Neuronal stem cell (in vitro differentiated cells): ENCODE results near the gene MARK3.

ENCODE experiments used
- DNase-seq: peaks from one replicate; pipeline ENCODE4 v3.0.0-alpha.2; 2013; ENCODE audit warnings: low spot score
- H2AFZ ChIP-seq: one replicate; pipeline ENCODE4 v1.6.1; 2013; ENCODE audit warnings: mild to moderate bottlenecking, low read length, inconsistent platforms
- H2AK5ac ChIP-seq: 2 replicates; pipeline ENCODE4 v1.6.1; 2013; ENCODE audit warnings: low read depth, mild to moderate bottlenecking, inconsistent platforms, low read length, moderate library complexity, mixed read lengths
- H2BK120ac ChIP-seq: 2 replicates; pipeline ENCODE4 v1.6.1; 2013; ENCODE audit warnings: low read depth, mild to moderate bottlenecking, inconsistent platforms, low read length, moderate library complexity, mixed read lengths
- H2BK12ac ChIP-seq: one replicate; pipeline ENCODE4 v1.6.1; 2013; ENCODE audit warnings: low read length, inconsistent platforms
- H2BK15ac ChIP-seq: 2 replicates; pipeline ENCODE4 v1.6.1; 2013; ENCODE audit warnings: mild to moderate bottlenecking, low read length, inconsistent platforms, mixed read lengths
- H2BK5ac ChIP-seq: one replicate; pipeline ENCODE4 v1.6.1; 2013; ENCODE audit warnings: inconsistent platforms, mild to moderate bottlenecking, low read length, moderate library complexity
- H3K14ac ChIP-seq: one replicate; pipeline ENCODE4 v1.6.1; 2013; ENCODE audit warnings: low read length, inconsistent platforms
- H3K18ac ChIP-seq: 2 replicates; pipeline ENCODE4 v1.6.1; 2013; ENCODE audit warnings: low read length, inconsistent platforms
- H3K23ac ChIP-seq: 2 replicates; pipeline ENCODE4 v1.6.1; 2013; ENCODE audit warnings: low read depth, mild to moderate bottlenecking, mixed read lengths, low read length, inconsistent platforms; ENCODE audit not compliant: poor library complexity
- H3K27ac ChIP-seq: replicated peaks from 3 replicates; pipeline ENCODE4 v1.5.1; 2013; ENCODE audit warnings: low read length, inconsistent platforms
- H3K27me3 ChIP-seq, 3 experiments: 2 replicates each; pipeline ENCODE4 v1.6.1; 2013; ENCODE audit warnings: low read length in 3 of 3, mild to moderate bottlenecking in 2 of 3, inconsistent platforms in 1 of 3, low read depth in 1 of 3, mixed read lengths in 1 of 3, moderate library complexity in 1 of 3; ENCODE audit not compliant: control insufficient read depth in 3 of 3, insufficient read depth in 3 of 3
- H3K36me3 ChIP-seq, 2 donors: replicated peaks in 1 of 2; 2 replicates each; pipeline ENCODE4 v1.6.1; 2013; ENCODE audit warnings: low read length in 2 of 2; ENCODE audit not compliant: control insufficient read depth in 2 of 2, insufficient read depth in 2 of 2
- H3K4ac ChIP-seq: 2 replicates; pipeline ENCODE4 v1.6.1; 2013; ENCODE audit warnings: inconsistent platforms, mild to moderate bottlenecking, low read length, moderate library complexity
- H3K4me1 ChIP-seq, 2 donors: 1 replicate in 1 of 2; 2 replicates in 1 of 2; pipeline ENCODE4 v1.6.1; 2013; ENCODE audit warnings: low read length in 2 of 2, low read depth in 1 of 2; ENCODE audit not compliant: control insufficient read depth in 2 of 2, insufficient read depth in 1 of 2
- H3K4me2 ChIP-seq: one replicate; pipeline ENCODE4 v1.6.1; 2013; ENCODE audit warnings: mild to moderate bottlenecking, low read length, inconsistent platforms; ENCODE audit not compliant: insufficient read depth, poor library complexity, severe bottlenecking
- H3K4me3 ChIP-seq, 2 donors: 2 replicates each; pipeline ENCODE4 v1.5.1; 2013; ENCODE audit warnings: low read length in 2 of 2, mild to moderate bottlenecking in 2 of 2, inconsistent platforms in 1 of 2, moderate library complexity in 1 of 2
- H3K79me1 ChIP-seq: one replicate; pipeline ENCODE4 v1.6.1; 2013; ENCODE audit warnings: low read depth, mild to moderate bottlenecking, inconsistent platforms, low read length, moderate library complexity
- H3K9ac ChIP-seq: one replicate; pipeline ENCODE4 v1.6.1; 2013; ENCODE audit warnings: mild to moderate bottlenecking, low read depth, low read length, inconsistent platforms; ENCODE audit not compliant: poor library complexity
- H3K9me3 ChIP-seq, 2 donors: replicated peaks in 1 of 2; 2 replicates each; pipeline versions ENCODE3 to v1.6.1; 2013; ENCODE audit warnings: low read length in 2 of 2, mild to moderate bottlenecking in 2 of 2, inconsistent platforms in 1 of 2, low read depth in 1 of 2, mixed read lengths in 1 of 2, moderate library complexity in 1 of 2; ENCODE audit not compliant: control insufficient read depth in 2 of 2, insufficient read depth in 1 of 2
- H4K8ac ChIP-seq: one replicate; pipeline ENCODE4 v1.6.1; 2013; ENCODE audit warnings: low read depth, mild to moderate bottlenecking, inconsistent platforms, low read length, moderate library complexity
- H4K91ac ChIP-seq: one replicate; pipeline ENCODE4 v1.6.1; 2013; ENCODE audit warnings: low read length, low read depth, mild to moderate bottlenecking, inconsistent platforms; ENCODE audit not compliant: poor library complexity
- WGBS, 2 donors: extraction: QIAGEN DNeasy Blood & Tissue Kit; methylation state at CpG; one replicate each; pipeline ENCODE4 v1.1.7; 2013; ENCODE audit warnings: missing lambda C conversion rate in 2 of 2, mixed read lengths in 1 of 2; ENCODE audit not compliant: insufficient read length in 2 of 2, insufficient replicate concordance in 1 of 2; ENCODE audit errors: extremely low coverage in 2 of 2; 5-methylcytosine and 5-hydroxymethylcytosine counted together

Gene MARK3

DNA sequence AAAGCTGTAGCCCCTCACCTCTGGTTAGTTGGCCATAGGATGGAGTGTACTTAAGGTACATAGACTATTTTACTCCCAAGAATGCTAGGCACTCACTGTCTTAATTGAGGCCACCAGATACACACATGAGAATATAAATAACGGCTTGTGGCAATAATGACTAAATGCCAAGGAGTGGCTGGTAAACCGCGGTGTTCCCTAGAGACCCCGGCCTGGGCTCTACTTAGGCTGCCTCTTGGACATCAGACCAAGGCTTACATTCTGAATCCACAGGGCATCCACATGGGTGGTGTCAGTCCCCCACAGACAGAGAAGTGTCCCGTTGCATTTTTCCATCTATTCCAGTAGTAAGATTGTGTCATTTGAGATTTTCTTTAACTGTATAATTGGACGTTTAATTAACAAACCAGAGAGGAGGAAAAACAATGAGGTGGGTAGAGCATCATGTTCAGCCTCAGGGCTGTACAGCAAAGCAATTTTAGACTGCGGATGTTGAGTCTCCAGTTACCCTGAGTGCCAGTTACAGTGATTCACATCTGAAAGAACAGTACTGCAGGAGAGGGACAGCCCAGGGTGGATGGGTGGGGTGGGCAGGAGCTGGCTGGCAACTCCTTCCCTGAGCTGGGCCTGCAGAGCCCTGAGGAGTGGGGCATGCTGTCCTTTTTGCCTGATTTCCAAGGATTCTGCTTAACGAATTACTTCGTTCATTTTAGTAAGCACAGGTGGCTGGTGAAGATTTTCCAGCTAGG is 116.9 kb downstream of the MARK3 start:
- peaks cover 0 to 2% (median 0%) of the 10 kb centered on the region in 3 experiments for H3K27me3 ChIP-seq
- H2BK12ac ChIP-seq: no peak overlapping the region
- H2BK15ac ChIP-seq: no peak overlapping the region
- no peak overlapping the region for H3K14ac ChIP-seq
- no peak overlapping the region for H3K27ac ChIP-seq
- H3K4me2 ChIP-seq: no peak overlapping the region
- H3K79me1 ChIP-seq: peaks cover 5% of the 10 kb centered on the region
- H4K91ac ChIP-seq: no peak overlapping the region
- no peak overlapping the region for H2AK5ac ChIP-seq
- DNase-seq: no peak
- no peak overlapping the region for H4K8ac ChIP-seq
- no peak overlapping the region for H2AFZ ChIP-seq
- H3K4ac ChIP-seq: no peak overlapping the region
- H3K18ac ChIP-seq: no peak overlapping the region
- H3K4me3 ChIP-seq: no peak overlapping the region
- peaks cover 41 to 91% of the 10 kb centered on the region in 2 donors for H3K36me3 ChIP-seq
- peaks cover 0 to 7% of the 10 kb centered on the region in 2 donors for H3K4me1 ChIP-seq
- H3K23ac ChIP-seq: no peak overlapping the region
- no peaks in the 10 kb centered on the region for H3K9me3 ChIP-seq
- H2BK5ac ChIP-seq: no peak overlapping the region
- peak overlapping the region; percentile 22 for H3K9ac ChIP-seq
- no peak overlapping the region for H2BK120ac ChIP-seq
- WGBS, 2 donors: no CpG with 5 or more reads among the region's 9 CpGs

DNA sequence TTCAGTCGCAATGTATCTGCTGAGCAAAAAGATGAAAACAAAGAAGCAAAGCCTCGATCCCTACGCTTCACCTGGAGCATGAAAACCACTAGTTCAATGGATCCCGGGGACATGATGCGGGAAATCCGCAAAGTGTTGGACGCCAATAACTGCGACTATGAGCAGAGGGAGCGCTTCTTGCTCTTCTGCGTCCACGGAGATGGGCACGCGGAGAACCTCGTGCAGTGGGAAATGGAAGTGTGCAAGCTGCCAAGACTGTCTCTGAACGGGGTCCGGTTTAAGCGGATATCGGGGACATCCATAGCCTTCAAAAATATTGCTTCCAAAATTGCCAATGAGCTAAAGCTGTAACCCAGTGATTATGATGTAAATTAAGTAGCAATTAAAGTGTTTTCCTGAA is 117.7 kb downstream of the MARK3 start:
- Histone ChIP-seq H3K9ac (no peak overlapping the region), H3K14ac (no peak overlapping the region), H3K79me1 (peaks cover 5% of the 10 kb centered on the region), H3K4me1 (peaks cover 0 to 7% of the 10 kb centered on the region in 2 donors), H2BK12ac (no peak overlapping the region), H3K27me3 (peaks cover 0 to 2% (median 0%) of the 10 kb centered on the region in 3 experiments), H3K4me3 (no peak overlapping the region), H3K18ac (no peak overlapping the region), H4K8ac (no peak overlapping the region), H3K27ac (no peak overlapping the region), H2BK120ac (no peak overlapping the region), H4K91ac (no peak overlapping the region), H2AK5ac (no peak overlapping the region), H3K36me3 (peaks cover 42 to 91% of the 10 kb centered on the region in 2 donors), H3K4me2 (no peak overlapping the region), H3K9me3 (no peaks in the 10 kb centered on the region), H2AFZ (no peak overlapping the region), H3K4ac (no peak overlapping the region), H2BK5ac (no peak overlapping the region), H3K23ac (no peak overlapping the region), H2BK15ac (no peak overlapping the region)
- no peak for DNase-seq
- WGBS, 2 donors: no CpG with 5 or more reads among the region's 18 CpGs

- no peak for DNase-seq
- H3K9me3 ChIP-seq: no peaks in the 10 kb centered on the region
- peaks cover 0 to 2% (median 0%) of the 10 kb centered on the region in 3 experiments for H3K27me3 ChIP-seq
- H2AK5ac ChIP-seq: no peak overlapping the region
- H3K14ac ChIP-seq: no peak overlapping the region
- no peak overlapping the region for H4K91ac ChIP-seq
- H3K79me1 ChIP-seq: peaks cover 5% of the 10 kb centered on the region
- H3K18ac ChIP-seq: no peak overlapping the region
- H3K36me3 ChIP-seq: peaks cover 43 to 90% of the 10 kb centered on the region in 2 donors
- peaks cover 0 to 7% of the 10 kb centered on the region in 2 donors for H3K4me1 ChIP-seq
- no peak overlapping the region for H3K4ac ChIP-seq
- H2AFZ ChIP-seq: no peak overlapping the region
- no peak overlapping the region for H2BK5ac ChIP-seq
- no peak overlapping the region for H3K4me2 ChIP-seq
- H3K4me3 ChIP-seq: no peak overlapping the region
- H2BK12ac ChIP-seq: no peak overlapping the region
- H3K27ac ChIP-seq: no peak overlapping the region
- no peak overlapping the region for H4K8ac ChIP-seq
- H2BK15ac ChIP-seq: no peak overlapping the region
- H2BK120ac ChIP-seq: no peak overlapping the region
- H3K23ac ChIP-seq: no peak overlapping the region
- WGBS, 2 donors: no CpG with 5 or more reads among the region's 12 CpGs
- H3K9ac ChIP-seq: no peak overlapping the region
These were observed 118.1 kb downstream of the MARK3 start for GRCh38 chr14:103503296-103503695.

DNA sequence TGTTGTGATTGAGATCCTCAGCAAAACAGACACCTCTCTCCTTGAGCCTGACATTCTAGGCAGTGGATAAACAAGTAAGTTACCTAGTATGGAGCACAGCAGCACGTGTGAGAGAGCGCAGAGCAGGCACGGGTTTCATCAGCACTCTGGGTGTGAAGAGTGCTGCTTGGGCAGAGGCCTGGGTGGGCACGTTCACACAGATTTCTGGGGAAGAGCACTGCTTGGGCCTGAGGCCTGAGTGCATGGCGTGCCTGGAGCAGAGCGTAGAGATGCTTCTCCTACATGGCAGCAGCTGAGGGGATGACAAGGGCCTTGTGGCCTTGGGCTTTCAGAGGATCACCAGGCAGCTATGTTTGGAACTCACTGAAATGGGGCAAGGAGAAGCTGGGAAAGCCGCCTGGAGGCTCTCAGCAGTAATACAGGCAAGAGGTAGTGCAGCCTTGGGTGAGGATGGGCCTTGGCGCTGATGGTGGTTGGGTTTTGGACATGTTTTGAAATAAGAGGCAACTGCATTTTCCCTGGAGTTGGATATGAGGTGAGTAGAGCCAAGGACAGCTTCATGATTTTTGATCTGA is 119.9 kb downstream of the MARK3 start:
- Histone ChIP-seq H3K18ac (no peak overlapping the region), H3K4ac (no peak overlapping the region), H3K9me3 (no peaks in the 10 kb centered on the region), H3K14ac (no peak overlapping the region), H2BK120ac (no peak overlapping the region), H3K4me1 (peaks cover 0 to 2% of the 10 kb centered on the region in 2 donors), H4K91ac (no peak overlapping the region), H4K8ac (no peak overlapping the region), H3K4me2 (no peak overlapping the region), H3K4me3 (no peak overlapping the region), H3K27me3 (peaks cover 0 to 2% (median 0%) of the 10 kb centered on the region in 3 experiments), H3K23ac (no peak overlapping the region), H2BK15ac (no peak overlapping the region), H3K79me1 (peaks cover 5% of the 10 kb centered on the region), H2BK5ac (no peak overlapping the region), H3K36me3 (peaks cover 42 to 91% of the 10 kb centered on the region in 2 donors), H3K9ac (no peak overlapping the region), H2AFZ (no peak overlapping the region), H2BK12ac (no peak overlapping the region), H2AK5ac (no peak overlapping the region), H3K27ac (no peak overlapping the region)
- no peak for DNase-seq
- no CpG with 5 or more reads among the region's 8 CpGs for WGBS, 2 donors
